Neural crest cell (in vitro differentiated cells): ENCODE results near the gene MFSD8. TPM values are rescaled to one million over a fixed set of nuclear protein-coding genes. Genes with fewer than 3 reads are reported as not detected.
"Not testable (repeated sequence)": the region's sequence is repeated elsewhere in the genome, so short reads cannot be mapped to it uniquely, and the experiment has no call there.

Experiments used
- DNase-seq: peaks from one replicate; pipeline ENCODE4 v3.0.0; 2021; ENCODE audit warnings: low read depth, mixed read lengths, low spot score
- H3K27ac Mint-ChIP-seq: one replicate; pipeline ENCODE4 v1.8.0; 2021; ENCODE audit warnings: mild to moderate bottlenecking, mixed read lengths; ENCODE audit not compliant: unreplicated experiment
- H3K27me3 Mint-ChIP-seq: 2 replicates; pipeline ENCODE4 v1.8.0; 2021; ENCODE audit warnings: low read depth, mild to moderate bottlenecking, mixed read lengths
- H3K36me3 Mint-ChIP-seq: 2 replicates; pipeline ENCODE4 v1.8.0; 2021; ENCODE audit warnings: low read depth, mild to moderate bottlenecking, mixed read lengths
- H3K4me1 Mint-ChIP-seq: 2 replicates; pipeline ENCODE4 v1.8.0; 2021; ENCODE audit warnings: mixed read lengths
- H3K4me3 Mint-ChIP-seq: one replicate; pipeline ENCODE4 v1.8.0; 2021; ENCODE audit warnings: mild to moderate bottlenecking, mixed read lengths
- H3K9me3 Mint-ChIP-seq: 2 replicates; pipeline ENCODE4 v1.8.0; 2021; ENCODE audit warnings: mixed read lengths
- total RNA-seq: library from RNA; stranded (reverse); gene quantifications from 2 replicates; pipeline ENCODE4 v1.2.1, GENCODE V29; 2021
- TF ChIP-seq, protein P1 (sequence below): fragments of 200-600 bp; sonication (generic); conservative IDR thresholded peaks from 2 replicates; pipeline ENCODE4 v1.5.0; 2021; ENCODE audit warnings: antibody characterized with exemption, mild to moderate bottlenecking

MFSD8 gene
- total RNA-seq, 1 donor from 2014 or later: 17.8 TPM

DNA sequence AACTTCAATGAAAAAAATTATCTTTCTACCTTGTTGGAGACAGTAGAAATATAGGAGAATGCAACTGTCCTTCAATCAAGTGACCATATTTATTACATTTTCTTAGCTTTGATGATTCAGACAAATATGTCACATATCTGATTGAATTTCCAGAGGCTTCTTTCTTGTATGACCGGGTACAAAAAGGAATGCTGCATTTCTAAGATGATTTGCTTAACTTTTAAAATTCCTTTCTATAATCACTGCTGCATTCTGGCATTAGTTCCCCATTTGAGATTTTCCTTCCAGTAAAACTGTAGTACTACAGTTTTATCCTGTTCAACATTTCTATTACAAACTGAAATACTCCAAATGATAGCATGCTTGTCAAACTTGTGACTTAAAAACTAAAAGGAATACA, 5.2 kb downstream of the MFSD8 start:
- Mint-ChIP-seq H3K4me3 (no peak overlapping the region), H3K27ac (no peak overlapping the region), H3K9me3 (no peaks in the 10 kb centered on the region), H3K27me3 (no peaks in the 10 kb centered on the region), H3K4me1 (peaks cover 11% of the 10 kb centered on the region), H3K36me3 (peaks cover 7% of the 10 kb centered on the region)
- no peak for DNase-seq
- TF ChIP-seq, protein P1, sequence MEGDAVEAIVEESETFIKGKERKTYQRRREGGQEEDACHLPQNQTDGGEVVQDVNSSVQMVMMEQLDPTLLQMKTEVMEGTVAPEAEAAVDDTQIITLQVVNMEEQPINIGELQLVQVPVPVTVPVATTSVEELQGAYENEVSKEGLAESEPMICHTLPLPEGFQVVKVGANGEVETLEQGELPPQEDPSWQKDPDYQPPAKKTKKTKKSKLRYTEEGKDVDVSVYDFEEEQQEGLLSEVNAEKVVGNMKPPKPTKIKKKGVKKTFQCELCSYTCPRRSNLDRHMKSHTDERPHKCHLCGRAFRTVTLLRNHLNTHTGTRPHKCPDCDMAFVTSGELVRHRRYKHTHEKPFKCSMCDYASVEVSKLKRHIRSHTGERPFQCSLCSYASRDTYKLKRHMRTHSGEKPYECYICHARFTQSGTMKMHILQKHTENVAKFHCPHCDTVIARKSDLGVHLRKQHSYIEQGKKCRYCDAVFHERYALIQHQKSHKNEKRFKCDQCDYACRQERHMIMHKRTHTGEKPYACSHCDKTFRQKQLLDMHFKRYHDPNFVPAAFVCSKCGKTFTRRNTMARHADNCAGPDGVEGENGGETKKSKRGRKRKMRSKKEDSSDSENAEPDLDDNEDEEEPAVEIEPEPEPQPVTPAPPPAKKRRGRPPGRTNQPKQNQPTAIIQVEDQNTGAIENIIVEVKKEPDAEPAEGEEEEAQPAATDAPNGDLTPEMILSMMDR: no peak

DNA sequence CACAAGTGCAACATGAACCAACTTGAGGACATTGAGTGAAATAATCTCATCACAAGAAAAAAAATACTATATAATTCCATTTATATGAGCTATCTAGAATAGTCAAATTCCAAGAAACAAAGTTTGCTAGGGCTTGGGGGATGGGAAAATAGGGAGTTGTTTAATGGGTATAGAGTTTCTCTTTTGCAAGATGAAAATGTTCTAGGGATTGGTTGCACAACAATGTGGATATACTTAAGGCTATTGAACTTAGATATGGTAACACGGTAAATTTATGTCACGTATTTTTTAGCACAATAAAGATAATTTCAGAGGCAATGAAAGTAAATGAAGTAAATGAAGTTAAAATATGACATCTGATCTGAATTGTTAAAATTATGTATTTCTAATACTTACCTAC, 7.9 kb downstream of the MFSD8 start:
- Mint-ChIP-seq H3K36me3 (no peaks in the 10 kb centered on the region), H3K4me1 (no peaks in the 10 kb centered on the region), H3K4me3 (no peak overlapping the region), H3K27ac (no peak overlapping the region), H3K9me3 (no peaks in the 10 kb centered on the region), H3K27me3 (no peaks in the 10 kb centered on the region)
- no peak for DNase-seq
- TF ChIP-seq, protein P1: no peak

DNA sequence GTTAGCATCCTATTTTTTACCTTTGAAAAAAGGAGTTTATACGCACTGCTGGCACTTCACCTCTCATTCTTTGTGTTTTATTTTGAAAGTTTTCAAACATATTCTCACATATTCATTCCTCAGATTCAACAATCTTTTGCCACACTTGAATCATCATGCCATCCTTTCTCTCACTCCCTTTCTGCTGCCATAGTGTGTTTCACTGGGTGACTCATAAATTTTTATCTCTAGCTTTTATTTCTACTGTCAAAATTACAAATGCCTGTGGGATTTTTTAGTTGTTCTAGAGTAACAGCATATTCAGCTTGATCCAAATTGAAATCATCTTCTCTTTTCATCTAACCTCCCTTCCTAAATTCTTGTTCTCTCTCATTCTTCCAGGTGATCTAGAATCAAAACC, 28.0 kb downstream of the MFSD8 start:
- no peak overlapping the region for H3K27ac Mint-ChIP-seq
- peaks cover 2% of the 10 kb centered on the region for H3K36me3 Mint-ChIP-seq
- no peaks in the 10 kb centered on the region for H3K9me3 Mint-ChIP-seq
- no peak for DNase-seq
- H3K27me3 Mint-ChIP-seq: no peaks in the 10 kb centered on the region
- H3K4me1 Mint-ChIP-seq: no peaks in the 10 kb centered on the region
- no peak overlapping the region for H3K4me3 Mint-ChIP-seq
- TF ChIP-seq, protein P1: no peak

DNA sequence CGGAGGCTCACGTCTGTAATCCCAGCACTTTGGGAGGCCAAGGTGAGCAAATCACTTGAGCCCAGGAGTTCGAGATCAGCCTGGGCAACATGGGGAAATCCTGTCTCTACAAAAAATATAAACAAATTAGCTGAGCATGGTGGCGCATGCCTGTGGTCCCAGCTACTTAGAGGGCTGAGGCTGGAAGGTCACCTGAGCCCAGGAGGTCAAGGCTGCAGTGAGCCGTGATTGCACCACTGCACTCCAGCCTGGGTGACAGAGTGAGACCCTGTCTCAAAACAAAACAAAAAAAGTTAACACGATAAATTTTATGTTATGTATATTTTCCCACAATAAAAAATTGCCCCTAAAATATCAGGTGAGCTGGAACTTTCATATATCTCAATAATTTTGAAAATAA, 33.1 kb downstream of the MFSD8 start:
- not testable (repeated sequence) for DNase-seq, H3K27ac Mint-ChIP-seq, H3K9me3 Mint-ChIP-seq, H3K4me1 Mint-ChIP-seq, H3K36me3 Mint-ChIP-seq, H3K4me3 Mint-ChIP-seq, H3K27me3 Mint-ChIP-seq

DNA sequence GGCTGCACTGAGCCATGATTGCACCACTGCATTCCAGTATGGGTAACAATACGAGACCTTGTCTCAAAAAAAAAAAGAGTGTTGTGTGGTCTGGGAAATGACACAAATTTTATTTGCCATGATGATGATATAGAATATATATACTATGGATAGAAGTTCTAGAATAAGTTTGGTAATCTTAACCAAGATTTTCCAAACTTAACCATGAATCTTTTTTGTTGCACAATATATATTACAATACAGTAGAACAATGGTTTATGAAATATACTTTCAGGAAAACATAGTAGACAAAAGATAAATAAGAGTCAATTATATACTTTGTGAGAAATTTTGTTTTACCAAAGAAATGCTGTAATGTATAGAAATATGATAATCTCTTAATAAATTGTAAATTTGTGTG, 34.8 kb downstream of the MFSD8 start:
- Mint-ChIP-seq H3K9me3 (no peaks in the 10 kb centered on the region), H3K4me1 (no peaks in the 10 kb centered on the region), H3K4me3 (no peak overlapping the region), H3K27me3 (no peaks in the 10 kb centered on the region), H3K36me3 (peaks cover 14% of the 10 kb centered on the region), H3K27ac (no peak overlapping the region)
- TF ChIP-seq, protein P1: no peak
- no peak for DNase-seq

DNA sequence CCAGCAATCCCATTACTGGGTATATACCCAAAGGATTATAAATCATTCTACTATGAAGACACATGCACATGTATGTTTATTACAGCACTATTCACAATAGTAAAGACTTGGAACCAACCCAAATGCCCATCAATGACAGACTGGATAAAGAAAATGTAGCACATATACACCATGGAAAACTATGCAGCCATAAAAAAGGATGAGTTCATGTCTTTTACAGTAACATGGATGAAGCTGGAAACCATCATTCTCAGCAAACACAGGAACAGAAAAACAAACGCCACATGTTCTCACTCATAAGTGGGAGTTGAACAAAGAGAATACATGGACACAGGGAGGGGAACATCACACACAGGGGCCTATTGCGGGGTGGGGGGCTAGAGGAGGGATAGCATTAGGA, 39.3 kb downstream of the MFSD8 start:
- H3K27ac Mint-ChIP-seq, H3K9me3 Mint-ChIP-seq, H3K4me1 Mint-ChIP-seq, H3K27me3 Mint-ChIP-seq, H3K4me3 Mint-ChIP-seq, DNase-seq: not testable (repeated sequence)
- H3K36me3 Mint-ChIP-seq: peaks cover 27% of the 10 kb centered on the region

DNA sequence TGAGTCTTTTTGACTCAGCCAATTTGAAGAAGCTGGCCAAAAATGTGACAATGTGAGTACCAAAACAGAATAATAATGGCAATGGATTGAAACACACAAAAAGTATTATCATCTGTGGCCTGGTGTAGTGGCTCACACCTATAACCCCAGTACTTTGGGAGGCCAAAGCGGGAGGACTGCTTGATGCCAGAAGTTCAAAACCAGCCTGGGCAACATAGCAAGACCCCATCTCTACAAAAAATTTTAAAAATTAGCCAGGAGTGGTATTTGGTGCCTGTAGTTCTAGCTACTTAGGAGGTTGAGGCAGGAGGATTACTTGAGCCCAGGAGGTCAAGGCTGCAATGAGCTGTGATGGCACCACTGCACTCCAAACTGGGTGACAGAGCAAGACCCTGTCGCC, 42.7 kb downstream of the MFSD8 start:
- Mint-ChIP-seq H3K27me3 (no peaks in the 10 kb centered on the region), H3K4me1 (no peaks in the 10 kb centered on the region), H3K36me3 (peaks cover 28% of the 10 kb centered on the region), H3K9me3 (no peaks in the 10 kb centered on the region), H3K27ac (no peak overlapping the region), H3K4me3 (no peak overlapping the region)
- TF ChIP-seq, protein P1: no peak
- no peak for DNase-seq
